Measurements from ENCODE around the gene MED13L. TPM values are rescaled to one million over a fixed set of nuclear protein-coding genes. Genes with fewer than 3 reads are reported as not detected.

The MED13L gene
- polyA plus RNA-seq, 2 donors = 15.0 to 16.8 TPM

DNA sequence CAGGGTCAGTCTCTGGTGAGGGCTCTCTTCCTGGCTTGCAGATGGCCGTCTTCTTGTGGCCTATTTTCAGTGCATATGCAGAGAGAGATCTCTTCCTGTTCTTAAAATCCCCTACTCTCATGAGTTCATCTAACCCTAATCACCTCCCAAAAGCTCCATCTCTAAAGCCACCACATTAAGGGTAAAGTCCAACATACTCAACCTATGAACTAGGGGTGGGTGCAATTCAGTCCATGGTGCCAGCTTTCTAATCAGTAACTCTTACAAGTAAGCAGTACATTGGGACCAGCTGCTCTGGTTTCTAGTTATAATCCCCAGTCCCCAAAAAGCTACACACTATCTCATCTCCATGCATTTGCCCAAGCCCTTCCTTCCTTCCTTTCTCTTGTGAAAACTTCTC lies 365.1 kb downstream of the MED13L start:
- Histone ChIP-seq H3K9me3 (ENCODE audit: control insufficient read depth in 2 of 2, insufficient read depth in 1 of 2, low read depth in 1 of 2, low read length in 1 of 2) (no peaks in the 10 kb centered on the region), H3K27ac (ENCODE audit: low read depth in 2 of 2, low read length in 1 of 2) (no peak overlapping the region), H3K4me3 (ENCODE audit: low read depth in 1 of 2, low read length in 2 of 2) (no peak overlapping the region), H3K27me3 (ENCODE audit: control insufficient read depth in 1 of 2, insufficient read depth in 2 of 2, low read length in 2 of 2) (no peaks in the 10 kb centered on the region), H3K36me3 (ENCODE audit: control insufficient read depth in 2 of 2, insufficient read depth in 2 of 2, low read length in 1 of 2) (no peaks in the 10 kb centered on the region), H3K4me1 (ENCODE audit: control insufficient read depth in 2 of 2, insufficient read depth in 2 of 2, low read length in 1 of 2) (no peaks in the 10 kb centered on the region)
- WGBS, 2 donors = 79 to 92% methylated on average over 1 of the region's 1 CpG

DNA sequence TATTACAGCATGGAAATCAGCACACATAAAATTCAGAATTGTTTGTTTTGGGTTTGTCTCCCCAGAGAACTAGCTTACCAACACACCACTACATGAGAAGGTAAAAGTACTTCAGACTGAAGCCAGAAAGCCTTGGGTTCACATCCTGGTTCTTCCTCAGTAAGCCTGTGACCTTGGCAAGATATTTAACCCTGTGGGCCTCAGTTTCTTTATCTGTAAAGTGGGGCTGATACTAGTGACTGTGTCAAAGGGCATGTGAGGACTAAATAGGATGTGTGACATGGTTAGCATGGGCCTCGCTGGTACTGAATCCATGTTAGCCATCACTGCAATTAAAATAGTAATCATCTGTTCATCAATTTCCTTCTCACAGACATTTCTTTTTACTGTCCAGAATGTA lies 366.1 kb downstream of the MED13L start:
- Histone ChIP-seq H3K9me3 (ENCODE audit: control insufficient read depth in 2 of 2, insufficient read depth in 1 of 2, low read depth in 1 of 2, low read length in 1 of 2) (no peaks in the 10 kb centered on the region), H3K27ac (ENCODE audit: low read depth in 2 of 2, low read length in 1 of 2) (no peak overlapping the region), H3K27me3 (ENCODE audit: control insufficient read depth in 1 of 2, insufficient read depth in 2 of 2, low read length in 2 of 2) (no peaks in the 10 kb centered on the region), H3K36me3 (ENCODE audit: control insufficient read depth in 2 of 2, insufficient read depth in 2 of 2, low read length in 1 of 2) (no peaks in the 10 kb centered on the region), H3K4me1 (ENCODE audit: control insufficient read depth in 2 of 2, insufficient read depth in 2 of 2, low read length in 1 of 2) (no peaks in the 10 kb centered on the region), H3K4me3 (ENCODE audit: low read depth in 1 of 2, low read length in 2 of 2) (no peak overlapping the region)
- WGBS, 2 donors = 80 to 96% methylated on average over 1 of the region's 1 CpG

DNA sequence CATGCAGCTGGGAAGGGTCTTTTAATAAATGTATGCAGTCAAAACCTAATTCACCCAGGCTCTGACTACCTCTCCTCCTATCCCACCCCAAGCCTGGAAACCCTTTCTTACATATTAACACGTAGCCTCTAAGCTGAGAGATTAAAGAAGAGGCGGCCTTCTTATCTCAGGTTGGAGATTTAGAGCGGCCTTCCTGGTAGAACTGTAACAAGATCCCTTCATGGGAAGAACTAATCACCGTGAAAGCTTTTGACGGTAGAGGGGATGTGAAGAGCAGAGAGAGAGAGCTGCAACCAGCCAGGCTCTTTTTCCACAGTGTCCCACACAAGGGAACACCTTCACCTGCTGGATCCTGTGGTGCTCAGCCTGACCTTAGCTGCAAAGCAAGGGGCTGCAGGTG lies 367.4 kb downstream of the MED13L start:
- Histone ChIP-seq H3K27me3 (ENCODE audit: control insufficient read depth in 1 of 2, insufficient read depth in 2 of 2, low read length in 2 of 2) (no peaks in the 10 kb centered on the region), H3K4me1 (ENCODE audit: control insufficient read depth in 2 of 2, insufficient read depth in 2 of 2, low read length in 1 of 2) (no peaks in the 10 kb centered on the region), H3K9me3 (ENCODE audit: control insufficient read depth in 2 of 2, insufficient read depth in 1 of 2, low read depth in 1 of 2, low read length in 1 of 2) (no peaks in the 10 kb centered on the region), H3K4me3 (ENCODE audit: low read depth in 1 of 2, low read length in 2 of 2) (no peak overlapping the region), H3K36me3 (ENCODE audit: control insufficient read depth in 2 of 2, insufficient read depth in 2 of 2, low read length in 1 of 2) (no peaks in the 10 kb centered on the region), H3K27ac (ENCODE audit: low read depth in 2 of 2, low read length in 1 of 2) (no peak overlapping the region)
- 69 to 80% methylated on average over 5 of the region's 5 CpGs for WGBS, 2 donors
